ENCODE results near the gene CFAP97D2.

DNA sequence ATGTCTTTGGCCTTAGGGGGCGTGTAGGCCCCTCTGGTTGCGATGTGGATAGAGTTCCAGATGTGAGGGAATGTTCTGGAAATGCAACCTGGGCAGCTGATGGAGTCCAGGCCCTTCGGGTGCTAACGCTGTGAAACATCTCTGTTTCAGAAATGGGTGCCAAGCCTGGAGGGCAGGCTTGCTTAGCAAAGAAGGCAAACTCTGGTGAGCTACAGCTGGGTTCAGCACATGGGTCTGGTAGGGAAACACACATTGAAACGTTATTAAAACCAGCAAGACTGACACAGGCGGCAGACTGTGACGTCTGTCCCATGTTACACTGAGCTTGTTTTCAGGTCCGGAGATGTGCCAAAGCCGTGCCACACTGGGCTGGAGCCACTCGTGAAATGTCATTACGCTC, 47.0 kb downstream of the CFAP97D2 start:
- TF ChIP-seq POLR2AphosphoS5 (IDR thresholded peaks at IDR 0.05; ENCODE audit: borderline replicate concordance, low read depth, low read length), result no peak
- TF ChIP-seq EZH2 (IDR thresholded peaks at IDR 0.05), result no peak

Measured in SK-N-MC (cell line).